H1 (cell line): ENCODE results near the gene TRIM60. TPM values are rescaled to one million over a fixed set of nuclear protein-coding genes. Genes with fewer than 3 reads are reported as not detected.
"Not testable (repeated sequence)": the region's sequence is repeated elsewhere in the genome, so short reads cannot be mapped to it uniquely, and the experiment has no call there.

Experiments
- CTCF ChIA-PET: fragments of 300-600 bp; sonication (Branson Sonifier 250); formaldehyde crosslinking; loops from one replicate; lab custom pipeline; 2021; ENCODE audit not compliant: partially characterized antibody; lab: Charles Lee
- POLR2A ChIA-PET: fragments of 300-600 bp; sonication (Branson Sonifier 250); formaldehyde crosslinking; loops from one replicate; lab custom pipeline; 2021; ENCODE audit warnings: inconsistent platforms; ENCODE audit not compliant: partially characterized antibody; lab: Charles Lee
- DNase-seq, 2 experiments: peaks; one replicate each; pipeline versions ENCODE4 v3.0.0 to v3.0.0-alpha.2; 2010 to 2022; ENCODE audit warnings: low spot score in 2 of 2, low read depth in 1 of 2, mixed read lengths in 1 of 2
- FAIRE-seq: peaks from 2 replicates; lab custom pipeline; 2011; peaks lifted over from hg19 to GRCh38; lab: Jason Lieb, UNC
- H2AFZ ChIP-seq: 2 replicates; pipeline ENCODE4 v1.8.1; 2012; ENCODE audit warnings: low read length, inconsistent platforms
- H2AK5ac ChIP-seq: 2 replicates; pipeline ENCODE4 v1.6.1; 2013; ENCODE audit warnings: low read depth, low read length
- H2BK120ac ChIP-seq: replicated peaks from 2 replicates; pipeline ENCODE3; 2013; ENCODE audit warnings: low read depth, low read length, inconsistent platforms
- H2BK12ac ChIP-seq: 2 replicates; pipeline ENCODE4 v1.6.1; 2013; ENCODE audit warnings: low read depth, low read length
- H2BK15ac ChIP-seq: 2 replicates; pipeline ENCODE4 v1.6.1; 2013; ENCODE audit warnings: low read length
- H2BK20ac ChIP-seq: 2 replicates; pipeline ENCODE4 v1.6.1; 2013; ENCODE audit warnings: low read length
- H2BK5ac ChIP-seq: 2 replicates; pipeline ENCODE4 v1.6.1; 2013; ENCODE audit warnings: low read depth, low read length
- H3K14ac ChIP-seq: 2 replicates; pipeline ENCODE4 v1.6.1; 2013; ENCODE audit warnings: inconsistent platforms; ENCODE audit not compliant: insufficient read length
- H3K18ac ChIP-seq: 2 replicates; pipeline ENCODE4 v1.6.1; 2013; ENCODE audit warnings: low read length; ENCODE audit errors: extremely low read depth
- H3K23ac ChIP-seq: 2 replicates; pipeline ENCODE4 v1.6.1; 2013; ENCODE audit warnings: inconsistent platforms; ENCODE audit not compliant: insufficient read length
- H3K23me2 ChIP-seq: 2 replicates; pipeline ENCODE4 v1.6.1; 2013; ENCODE audit warnings: low read depth, low read length
- H3K27ac ChIP-seq: 2 replicates; pipeline ENCODE4 v1.6.1; 2011; ENCODE audit warnings: low read depth, low read length, inconsistent platforms
- H3K27me3 ChIP-seq, 4 experiments: replicated peaks in 1 of 4; 1 replicate in 1 of 4; 2 replicates in 3 of 4; pipeline versions ENCODE4 v1.6.1 to v1.8.1; 2011 to 2013; ENCODE audit warnings: low read length in 3 of 4, mild to moderate bottlenecking in 3 of 4, inconsistent platforms in 2 of 4, mixed read lengths in 2 of 4, moderate library complexity in 1 of 4; ENCODE audit not compliant: control insufficient read depth in 3 of 4, insufficient read depth in 3 of 4; ENCODE audit errors: extremely low read depth in 1 of 4
- H3K36me3 ChIP-seq, 4 experiments: 2 replicates each; pipeline versions ENCODE4 v1.6.1 to v1.8.1; 2011 to 2013; ENCODE audit warnings: mild to moderate bottlenecking in 4 of 4, low read length in 3 of 4, moderate library complexity in 2 of 4, control low read depth in 1 of 4, inconsistent platforms in 1 of 4; ENCODE audit not compliant: insufficient read depth in 4 of 4, control insufficient read depth in 2 of 4
- H3K4ac ChIP-seq: replicated peaks from 2 replicates; pipeline ENCODE3; 2013; ENCODE audit warnings: low read length, low read depth, mixed read lengths, inconsistent platforms; ENCODE audit not compliant: insufficient read length
- H3K4me1 ChIP-seq, 4 experiments: replicated peaks in 1 of 4; 1 replicate in 1 of 4; 2 replicates in 3 of 4; pipeline versions ENCODE4 v1.6.1 to v1.8.1; 2011 to 2013; ENCODE audit warnings: low read length in 3 of 4, inconsistent platforms in 2 of 4, mixed read lengths in 1 of 4; ENCODE audit not compliant: insufficient read depth in 4 of 4, control insufficient read depth in 3 of 4
- H3K4me2 ChIP-seq, 2 experiments: 2 replicates each; pipeline versions ENCODE4 v1.6.1 to v1.8.1; 2011 to 2013; ENCODE audit warnings: low read depth in 2 of 2, low read length in 2 of 2, control low read depth in 1 of 2, inconsistent platforms in 1 of 2, mild to moderate bottlenecking in 1 of 2; ENCODE audit not compliant: insufficient read depth in 1 of 2
- H3K4me3 ChIP-seq, 4 experiments: fragments of 200-600, 300-600 bp in 1 of 4; sonication (generic), shearing (Covaris generic), sonication (Bioruptor Twin) in 1 of 4; 2 replicates each; pipeline versions ENCODE4 v1.5.1 to v1.8.1; 2011 to 2016; ENCODE audit warnings: low read length in 4 of 4, low read depth in 3 of 4, control low read depth in 2 of 4, inconsistent platforms in 2 of 4, mild to moderate bottlenecking in 2 of 4, mixed read lengths in 1 of 4, moderate library complexity in 1 of 4; ENCODE audit not compliant: insufficient read depth in 2 of 4; ENCODE audit errors: extremely low read depth in 1 of 4
- H3K56ac ChIP-seq: replicated peaks from 2 replicates; pipeline ENCODE3; 2013; ENCODE audit warnings: low read depth, mild to moderate bottlenecking, mixed read lengths, low read length, inconsistent platforms; ENCODE audit not compliant: insufficient read length
- H3K79me1 ChIP-seq: 2 replicates; pipeline ENCODE4 v1.6.1; 2013; ENCODE audit warnings: low read depth, low read length, control low read depth
- H3K79me2 ChIP-seq, 2 experiments: 2 replicates each; pipeline versions ENCODE4 v1.6.1 to v1.8.1; 2012 to 2013; ENCODE audit warnings: low read length in 2 of 2, mild to moderate bottlenecking in 2 of 2, inconsistent platforms in 1 of 2; ENCODE audit not compliant: insufficient read depth in 2 of 2, control insufficient read depth in 1 of 2
- H3K9ac ChIP-seq, 4 experiments: replicated peaks in 1 of 4; 1 replicate in 1 of 4; 2 replicates in 3 of 4; pipeline versions ENCODE4 v1.6.1 to v1.8.1; 2011 to 2013; ENCODE audit warnings: low read depth in 3 of 4, low read length in 3 of 4, control low read depth in 2 of 4, mild to moderate bottlenecking in 2 of 4, moderate library complexity in 2 of 4, inconsistent platforms in 1 of 4; ENCODE audit errors: extremely low read depth in 1 of 4
- H3K9me3 ChIP-seq, 2 experiments: 2 replicates each; pipeline versions ENCODE4 v1.6.1 to v1.8.1; 2012 to 2013; ENCODE audit warnings: mild to moderate bottlenecking in 2 of 2, moderate library complexity in 2 of 2, control low read depth in 1 of 2, inconsistent platforms in 1 of 2, low read depth in 1 of 2, low read length in 1 of 2, mixed read lengths in 1 of 2; ENCODE audit not compliant: insufficient read depth in 2 of 2
- H4K20me1 ChIP-seq, 2 experiments: replicated peaks in 1 of 2; 2 replicates each; pipeline versions ENCODE3 to v1.8.1; 2011 to 2013; ENCODE audit warnings: inconsistent platforms in 2 of 2, low read length in 2 of 2, mild to moderate bottlenecking in 1 of 2; ENCODE audit not compliant: insufficient read depth in 2 of 2, control insufficient read depth in 1 of 2
- H4K5ac ChIP-seq: 2 replicates; pipeline ENCODE4 v1.6.1; 2013; ENCODE audit warnings: low read length, low read depth, mixed read lengths, inconsistent platforms; ENCODE audit not compliant: insufficient read length
- H4K8ac ChIP-seq: 2 replicates; pipeline ENCODE4 v1.8.0; 2013; ENCODE audit warnings: mild to moderate bottlenecking, moderate library complexity, low read length, inconsistent platforms; ENCODE audit not compliant: insufficient read depth; ENCODE audit errors: extremely low read depth
- H4K91ac ChIP-seq: replicated peaks from 2 replicates; pipeline ENCODE3; 2013; ENCODE audit warnings: low read length, mixed read lengths, inconsistent platforms; ENCODE audit not compliant: insufficient read length
- WGBS, 2 experiments: shearing (Covaris generic) in 1 of 2; methylation state at CpG; one replicate each; pipeline versions ENCODE4 v1.1.6 to v1.1.7; 2013 to 2015; ENCODE audit warnings: low lambda C conversion rate in 2 of 2, mixed read lengths in 2 of 2, inconsistent platforms in 1 of 2, low coverage in 1 of 2, missing lambda C conversion rate in 1 of 2; ENCODE audit not compliant: insufficient replicate concordance in 2 of 2, insufficient coverage in 1 of 2, insufficient read length in 1 of 2; ENCODE audit errors: extremely low coverage in 1 of 2, missing lambda C conversion rate in 1 of 2; 5-methylcytosine and 5-hydroxymethylcytosine counted together
- polyA plus RNA-seq, 7 experiments: library from polyadenylated mRNA; depleted of rRNA in 3 of 7; stranded (reverse) in 5 of 7; unstranded in 2 of 7; fragments of >200 nt in 5 of 7; fragments of 200-250 nt in 2 of 7; gene quantifications; 1 replicate in 5 of 7; 2 replicates in 1 of 7; 4 replicates in 1 of 7; pipeline versions ENCODE4 v1.2.1 to v1.2.3, GENCODE V29; 2011 to 2013; ENCODE audit warnings: missing spikeins in 2 of 7, mixed read lengths in 2 of 7
- total RNA-seq: library from RNA; stranded (reverse); fragmentation: NEBNext Ultra II Directional; extraction: Animal tissue kit (Norgen Biotek cat#: 25700); gene quantifications from 2 replicates; pipeline ENCODE4 v1.2.1, GENCODE V29; 2021

The TRIM60 gene
- total and polyA plus RNA-seq, 2 of the 8 experiments (the other 6 are each of a cell fraction or from before 2014, with no cell fraction given): not detected

- POLR2A ChIA-PET, H4K91ac ChIP-seq, H3K4me1 ChIP-seq, H2BK5ac ChIP-seq, H3K23me2 ChIP-seq, H4K5ac ChIP-seq, H2BK120ac ChIP-seq, H3K27me3 ChIP-seq, H3K14ac ChIP-seq, H3K18ac ChIP-seq, H3K27ac ChIP-seq, H3K4ac ChIP-seq, FAIRE-seq, DNase-seq, H3K9me3 ChIP-seq, H3K23ac ChIP-seq, H3K9ac ChIP-seq, H3K36me3 ChIP-seq, H2BK12ac ChIP-seq, H3K79me1 ChIP-seq, H2AK5ac ChIP-seq, H2AFZ ChIP-seq, H3K56ac ChIP-seq, H3K4me2 ChIP-seq, CTCF ChIA-PET, H3K79me2 ChIP-seq, H2BK15ac ChIP-seq, H2BK20ac ChIP-seq, H4K20me1 ChIP-seq, H3K4me3 ChIP-seq, H4K8ac ChIP-seq: not testable (repeated sequence)
- WGBS, 2 experiments: no CpG with 5 or more reads among the region's 30 CpGs
These were observed 11.8 kb upstream of the TRIM60 start for GRCh38 chr4:165019995-165020394.

- H2BK15ac ChIP-seq, POLR2A ChIA-PET, H4K20me1 ChIP-seq, H3K27me3 ChIP-seq, H4K91ac ChIP-seq, H2AK5ac ChIP-seq, H2AFZ ChIP-seq, H4K8ac ChIP-seq, H3K4me3 ChIP-seq, H3K23ac ChIP-seq, H2BK5ac ChIP-seq, H3K18ac ChIP-seq, H3K9me3 ChIP-seq, H3K23me2 ChIP-seq, H3K9ac ChIP-seq, DNase-seq, H3K14ac ChIP-seq, H2BK12ac ChIP-seq, H3K79me1 ChIP-seq, H4K5ac ChIP-seq, H2BK120ac ChIP-seq, H3K79me2 ChIP-seq, H3K4me2 ChIP-seq, FAIRE-seq, H3K56ac ChIP-seq, H3K4ac ChIP-seq, H3K27ac ChIP-seq, H3K36me3 ChIP-seq, H2BK20ac ChIP-seq, H3K4me1 ChIP-seq: not testable (repeated sequence)
- 90% methylated on average over 8 of the region's 8 CpGs; no CpG with 5 or more reads in 1 of the 2 experiments for WGBS, 2 experiments
- CTCF ChIA-PET: interaction anchor here (2.3 to 4.4 kb wide), 3 partner anchors 9 to 257 kb away, joined by 5 to 14 read pairs (median 8); no protein-coding TSS in a partner anchor
These were observed 6.0 kb upstream of the TRIM60 start for GRCh38 chr4:165025782-165026181.
